Measurements from ENCODE around the gene TRIP6. TPM values are rescaled to one million over a fixed set of nuclear protein-coding genes. Genes with fewer than 3 reads are reported as not detected.

TRIP6 gene
- total RNA-seq, 2 experiments from 2014 or later: 25.8 to 25.9 TPM

DNA sequence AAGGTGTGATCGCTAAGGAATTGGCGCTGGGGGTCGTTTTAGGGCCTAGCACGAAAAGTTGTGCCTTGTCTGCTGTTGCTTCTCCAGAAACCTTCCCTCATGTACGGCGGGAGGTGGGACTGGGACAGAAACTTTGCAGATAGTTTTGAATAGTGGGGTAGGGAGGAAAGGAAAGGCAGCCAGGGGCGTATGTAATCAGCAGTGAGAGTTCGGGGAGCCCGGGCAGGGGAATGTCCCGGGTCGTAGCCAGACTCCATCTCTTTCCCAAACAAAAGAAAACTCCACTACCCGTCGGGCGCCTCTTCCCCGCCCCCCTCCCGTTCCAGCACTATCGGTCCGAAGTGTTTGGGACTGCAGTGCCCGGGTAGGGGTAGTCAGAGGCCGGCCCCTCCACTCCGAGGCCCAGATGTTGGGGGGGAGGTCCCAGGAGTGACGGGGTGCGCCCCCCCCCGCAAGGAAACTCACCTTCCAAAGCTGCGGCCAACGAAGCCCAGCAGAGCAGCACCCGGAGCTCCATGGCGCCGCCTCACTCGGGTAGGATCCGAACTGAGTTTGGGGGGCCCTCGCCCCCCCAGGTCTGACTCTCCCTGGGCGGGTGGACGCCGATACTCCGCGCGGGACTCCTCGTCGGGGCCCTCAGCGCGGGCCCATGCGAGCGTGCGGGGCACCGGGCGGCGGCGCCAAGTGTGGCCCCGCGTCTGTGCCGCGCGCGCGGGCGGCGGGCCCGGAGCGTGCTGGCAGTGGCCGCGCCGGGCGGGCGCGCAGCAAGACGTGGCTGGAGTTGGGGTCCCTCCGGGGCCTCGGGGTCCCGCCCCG, 40.5 kb upstream of the TRIP6 start:
- ChIA-PET CTCF (interaction anchor here (0.9 kb wide), 1 partner anchor 25 kb away, joined by 3 read pairs; the partner anchor contains the start of gene SLC12A9), POLR2A (interaction anchor here (0.6 kb wide), 1 partner anchor 357 kb away, joined by 5 read pairs; no protein-coding TSS in a partner anchor)
- H3K27ac Mint-ChIP-seq: no peak overlapping the region
- H3K4me1 Mint-ChIP-seq (ENCODE audit: low read depth): peaks cover 17% of the 10 kb centered on the region
- no peak for DNase-seq
- peaks cover 2% of the 10 kb centered on the region for H3K36me3 Mint-ChIP-seq
- H3K27me3 Mint-ChIP-seq: peaks cover 41% of the 10 kb centered on the region
- no peaks in the 10 kb centered on the region for H3K9me3 Mint-ChIP-seq
- intact Hi-C loops (cut with micrococcal nuclease): no loop called here
- H3K4me3 Mint-ChIP-seq: no peak overlapping the region

DNA sequence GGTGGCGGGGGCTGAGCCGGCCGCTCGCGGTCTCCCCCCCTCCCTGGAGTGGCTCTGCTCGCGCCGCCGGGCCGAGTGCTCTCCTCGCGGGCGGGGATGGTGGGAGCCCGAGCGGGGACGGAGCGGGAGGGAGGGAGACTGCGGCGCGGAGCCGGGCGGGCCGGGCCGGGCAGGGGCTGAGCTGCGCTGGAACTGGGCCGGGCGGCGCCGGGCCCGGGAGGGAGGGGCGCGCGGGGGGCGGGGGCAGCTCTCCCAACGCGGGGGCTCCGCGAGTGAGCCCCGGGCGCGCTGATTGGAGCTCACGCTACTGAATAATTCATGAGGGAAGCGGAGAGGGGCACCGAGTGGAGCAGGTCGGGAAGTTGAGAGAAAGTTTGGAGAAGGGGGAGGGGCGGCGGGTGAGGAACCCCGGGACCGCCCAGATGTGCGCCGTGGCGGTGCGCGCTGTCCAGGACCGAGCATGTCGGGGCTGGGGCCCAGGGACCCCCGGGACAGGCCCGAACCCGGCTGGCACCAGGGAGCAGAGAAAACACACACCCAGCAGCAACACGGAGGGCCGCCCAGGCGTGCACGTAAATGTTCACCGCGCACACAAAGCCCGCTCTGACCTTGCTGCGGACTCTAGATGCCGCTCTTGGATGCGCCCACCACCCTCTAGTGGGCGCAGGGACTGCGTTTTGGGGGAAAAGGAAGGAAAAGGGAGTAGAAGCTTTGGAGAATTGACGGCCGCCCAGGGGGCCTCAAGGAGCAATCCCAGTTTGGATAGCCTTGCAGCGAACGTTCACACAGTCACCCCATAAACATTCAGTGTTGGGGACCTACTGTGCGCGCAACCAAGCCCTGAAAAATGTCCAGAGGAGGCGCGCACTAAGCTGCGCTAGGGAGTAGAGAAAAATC, 39.6 kb upstream of the TRIP6 start, which contains the start of gene EPHB4:
EPHB4 (minus strand) TSS at position 194 of the 897 bp plus-strand sequence. CDS start 493 bp downstream, outside the sequence.
- Mint-ChIP-seq H3K27me3 (peaks cover 42% of the 10 kb centered on the region), H3K4me3 (peak within 1 kb of the TSS; percentile 43), H3K27ac (no peak within 1 kb of the TSS), H3K9me3 (no peaks in the 10 kb centered on the region), H3K36me3 (peaks cover 2% of the 10 kb centered on the region), H3K4me1 (ENCODE audit: low read depth) (peaks cover 17% of the 10 kb centered on the region)
- intact Hi-C loops (cut with micrococcal nuclease): no loop called here
- DNase-seq: no peak
- POLR2A ChIA-PET: interaction anchor here (0.6 kb wide), 1 partner anchor 358 kb away, joined by 5 read pairs; no protein-coding TSS in a partner anchor
- CTCF ChIA-PET: interaction anchor here (0.9 to 2.6 kb wide), 2 partner anchors 24 to 27 kb away, joined by 3 to 7 read pairs; partner anchors contain the start of gene SLC12A9

DNA sequence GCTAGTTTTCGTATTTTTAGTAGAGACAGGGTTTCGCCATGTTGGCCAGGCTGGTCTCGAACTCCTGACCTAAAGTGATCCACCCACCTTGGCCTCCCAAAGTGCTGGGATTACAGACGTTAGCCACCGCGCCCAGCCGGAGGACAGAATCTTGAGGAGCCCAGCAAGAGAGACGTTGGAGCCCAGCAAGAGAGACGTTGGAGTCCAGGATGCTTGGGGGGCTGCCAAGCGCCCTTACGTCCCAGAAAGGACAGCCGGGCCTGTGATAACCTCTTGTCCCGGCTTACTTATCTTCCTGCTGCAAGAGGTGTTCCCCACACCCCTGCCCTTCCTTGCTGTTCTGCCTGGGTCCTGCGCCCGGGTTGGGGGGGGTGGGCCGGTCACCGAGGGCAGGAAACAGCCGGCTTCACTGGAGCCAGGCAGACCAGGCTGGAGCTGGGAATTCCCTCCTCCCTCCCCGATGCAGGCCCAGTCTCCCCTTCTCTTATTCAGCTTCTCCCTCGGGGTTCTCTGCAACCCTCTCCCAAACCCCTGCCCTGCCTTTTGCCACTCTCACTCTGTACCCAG, 38.0 kb upstream of the TRIP6 start:
- ChIA-PET CTCF (interaction anchor here (0.5 to 2.6 kb wide), 2 partner anchors 28 to 33 kb away, joined by 4 to 7 read pairs; no protein-coding TSS in a partner anchor), POLR2A (no interaction called here)
- intact Hi-C loops (cut with micrococcal nuclease): no loop called here
- Mint-ChIP-seq H3K27ac (no peak overlapping the region), H3K36me3 (peaks cover 2% of the 10 kb centered on the region), H3K27me3 (peaks cover 37% of the 10 kb centered on the region), H3K4me1 (ENCODE audit: low read depth) (peaks cover 17% of the 10 kb centered on the region), H3K4me3 (no peak overlapping the region), H3K9me3 (no peaks in the 10 kb centered on the region)
- DNase-seq: no peak

DNA sequence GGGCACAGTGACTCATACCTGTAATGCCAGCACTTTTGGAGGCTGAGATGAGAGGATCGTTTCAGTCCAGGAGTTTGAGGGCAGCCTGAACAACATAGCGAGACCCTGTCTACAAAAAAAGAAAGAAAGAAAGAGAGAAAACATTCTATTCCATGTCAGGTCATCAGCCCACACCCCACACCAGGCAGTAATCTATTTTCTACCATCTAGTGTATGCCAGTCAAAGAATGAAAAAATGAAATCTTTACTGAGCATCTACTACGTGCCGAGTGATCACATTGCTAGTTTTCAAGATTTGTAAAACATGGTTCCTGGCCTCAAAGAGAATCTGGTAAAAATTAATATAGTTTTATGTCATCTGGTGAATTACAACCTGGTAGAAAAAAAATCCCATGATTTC, 36.8 kb upstream of the TRIP6 start:
- no peak for DNase-seq
- intact Hi-C loops (cut with micrococcal nuclease): no loop called here
- Mint-ChIP-seq H3K4me1 (ENCODE audit: low read depth) (peaks cover 17% of the 10 kb centered on the region), H3K27ac (no peak overlapping the region), H3K27me3 (peaks cover 31% of the 10 kb centered on the region), H3K36me3 (peaks cover 2% of the 10 kb centered on the region), H3K9me3 (no peaks in the 10 kb centered on the region), H3K4me3 (no peak overlapping the region)
- CTCF ChIA-PET: no interaction called here
- POLR2A ChIA-PET: no interaction called here

GRCh38 chr7:100832281-100832633, 34.9 kb upstream of the TRIP6 start:
- Mint-ChIP-seq H3K9me3 (no peaks in the 10 kb centered on the region), H3K27me3 (peaks cover 18% of the 10 kb centered on the region), H3K36me3 (peaks cover 2% of the 10 kb centered on the region), H3K27ac (no peak overlapping the region), H3K4me1 (ENCODE audit: low read depth) (peaks cover 12% of the 10 kb centered on the region), H3K4me3 (no peak overlapping the region)
- CTCF ChIA-PET: interaction anchor here (0.6 to 1.4 kb wide), 3 partner anchors 31 to 379 kb away, joined by 3 to 6 read pairs (median 3); partner anchors contain the start of gene POP7
- POLR2A ChIA-PET: interaction anchor here (0.6 to 0.7 kb wide), 2 partner anchors 59 to 127 kb away, joined by 3 to 5 read pairs; no protein-coding TSS in a partner anchor
- DNase-seq: no peak
- intact Hi-C loops (cut with micrococcal nuclease): no loop called here

- Mint-ChIP-seq H3K9me3 (no peaks in the 10 kb centered on the region), H3K4me1 (ENCODE audit: low read depth) (peaks cover 10% of the 10 kb centered on the region), H3K4me3 (peak overlapping the region; percentile 16), H3K36me3 (no peaks in the 10 kb centered on the region), H3K27ac (no peak overlapping the region), H3K27me3 (peaks cover 3% of the 10 kb centered on the region)
- DNase-seq: no peak
- intact Hi-C loops (cut with micrococcal nuclease): loop anchor here (2.0 to 5.0 kb wide), 2 partner anchors 34 to 39 kb away; partner anchors contain the start of gene SRRT
- CTCF ChIA-PET: interaction anchor here (1.3 to 1.6 kb wide), 2 partner anchors 16 to 131 kb away, joined by 4 to 7 read pairs; partner anchors contain the start of gene SLC12A9
- POLR2A ChIA-PET: no interaction called here
Observed at GRCh38 chr7:100835903-100836811, 31.0 kb upstream of the TRIP6 start.

DNA sequence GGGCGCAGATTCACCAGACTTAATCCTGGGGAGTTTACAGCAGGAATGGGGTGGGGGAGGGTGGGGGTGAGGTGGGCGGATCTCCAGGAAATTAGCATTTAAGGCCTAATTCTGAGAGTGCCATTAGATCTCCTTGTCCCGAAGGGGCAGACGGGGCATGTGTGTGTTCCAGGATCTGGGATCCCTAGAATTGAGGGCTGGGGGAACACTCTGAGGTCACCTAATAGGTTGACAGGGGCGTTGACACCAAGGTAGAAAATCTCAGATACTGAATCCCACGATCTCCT, 30.4 kb upstream of the TRIP6 start:
- H3K27ac Mint-ChIP-seq: no peak overlapping the region
- H3K27me3 Mint-ChIP-seq: peaks cover under 1% of the 10 kb centered on the region
- DNase-seq: no peak
- H3K36me3 Mint-ChIP-seq: no peaks in the 10 kb centered on the region
- intact Hi-C loops (cut with micrococcal nuclease): loop anchor here (2.0 to 5.0 kb wide), 2 partner anchors 34 to 38 kb away; partner anchors contain the start of gene SRRT
- H3K9me3 Mint-ChIP-seq: no peaks in the 10 kb centered on the region
- CTCF ChIA-PET: interaction anchor here (1.3 to 1.6 kb wide), 2 partner anchors 16 to 131 kb away, joined by 4 to 7 read pairs; partner anchors contain the start of gene SLC12A9
- H3K4me3 Mint-ChIP-seq: peak overlapping the region; percentile 73
- POLR2A ChIA-PET: no interaction called here
- H3K4me1 Mint-ChIP-seq (ENCODE audit: low read depth): peaks cover 10% of the 10 kb centered on the region

- Mint-ChIP-seq H3K4me3 (peak overlapping the region; percentile 73), H3K4me1 (ENCODE audit: low read depth) (peaks cover 10% of the 10 kb centered on the region), H3K27ac (peak overlapping the region; percentile 38), H3K36me3 (no peaks in the 10 kb centered on the region), H3K9me3 (no peaks in the 10 kb centered on the region), H3K27me3 (no peaks in the 10 kb centered on the region)
- DNase-seq: peak; percentile 84
- intact Hi-C loops (cut with micrococcal nuclease): loop anchor here (2.0 to 5.0 kb wide), 2 partner anchors 35 to 38 kb away; partner anchors contain the start of gene SRRT
- CTCF ChIA-PET: interaction anchor here (1.0 to 1.3 kb wide), 2 partner anchors 15 to 132 kb away, joined by 4 to 8 read pairs; partner anchors contain the start of gene SLC12A9
- POLR2A ChIA-PET: no interaction called here
Observed at GRCh38 chr7:100837099-100837836, 29.9 kb upstream of the TRIP6 start.

- Mint-ChIP-seq H3K4me3 (no peak overlapping the region), H3K27ac (no peak overlapping the region), H3K36me3 (no peaks in the 10 kb centered on the region), H3K4me1 (ENCODE audit: low read depth) (peaks cover 10% of the 10 kb centered on the region), H3K27me3 (no peaks in the 10 kb centered on the region), H3K9me3 (no peaks in the 10 kb centered on the region)
- ChIA-PET POLR2A (no interaction called here), CTCF (no interaction called here)
- no peak for DNase-seq
- intact Hi-C loops (cut with micrococcal nuclease): loop anchor here (5.0 kb wide), 1 partner anchor 37 kb away; no protein-coding TSS in a partner anchor
Observed at GRCh38 chr7:100839361-100839760, 27.8 kb upstream of the TRIP6 start.

DNA sequence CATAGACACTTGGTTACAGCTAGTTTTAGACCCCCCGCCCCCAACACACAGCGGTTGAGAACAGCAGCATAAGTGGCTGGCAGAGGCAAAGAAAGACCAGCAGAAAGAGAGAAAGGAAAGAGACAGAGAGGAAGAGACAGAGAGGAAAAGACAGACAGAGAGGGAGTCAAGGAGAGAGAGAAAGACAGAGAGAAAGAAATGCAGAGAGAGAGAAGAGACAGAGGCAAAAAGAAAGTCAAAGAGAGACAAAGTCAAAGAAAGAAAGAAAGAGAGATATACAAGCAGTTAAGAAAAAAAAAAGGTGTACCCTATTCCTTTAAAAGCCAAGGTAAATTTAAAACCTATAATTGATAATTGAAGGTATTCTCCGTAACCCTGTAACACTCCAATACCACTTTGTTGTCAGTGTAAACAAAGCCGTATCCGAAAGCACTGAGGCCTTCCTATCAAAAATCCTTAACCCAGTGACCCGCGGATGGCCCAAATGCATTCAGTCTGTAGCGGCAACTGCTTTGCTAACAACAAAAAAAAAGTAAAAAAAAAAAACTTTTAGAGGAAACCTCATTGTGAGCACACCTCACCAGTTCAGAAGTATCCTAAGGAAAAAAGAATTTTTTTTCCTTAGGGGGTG, 26.6 kb upstream of the TRIP6 start:
- no peaks in the 10 kb centered on the region for H3K9me3 Mint-ChIP-seq
- H3K4me1 Mint-ChIP-seq (ENCODE audit: low read depth): peaks cover 10% of the 10 kb centered on the region
- no peak overlapping the region for H3K4me3 Mint-ChIP-seq
- no peak overlapping the region for H3K27ac Mint-ChIP-seq
- CTCF ChIA-PET: no interaction called here
- DNase-seq: no peak
- POLR2A ChIA-PET: no interaction called here
- intact Hi-C loops (cut with micrococcal nuclease): no loop called here
- no peaks in the 10 kb centered on the region for H3K36me3 Mint-ChIP-seq
- H3K27me3 Mint-ChIP-seq: no peaks in the 10 kb centered on the region
